GM12878 (cell line): ENCODE results near the gene ACAP2. TPM values are rescaled to one million over a fixed set of nuclear protein-coding genes. Genes with fewer than 3 reads are reported as not detected.

Source experiments
- ATAC-seq: fragments of 200-7000 bp; cut with Tn5 transposase; 3 replicates; pipeline ENCODE4 v1.9.1; 2020; ENCODE audit warnings: mild to moderate bottlenecking, moderate library complexity
- BruUV-seq: library from RNA; stranded (reverse); fragments of 400-500 nt; replicated peaks from 2 replicates; lab custom pipeline; 2021; lab: Mats Ljungman, UMichigan
- CTCF ChIA-PET: fragments of 300-600 bp; sonication (Branson Sonifier 250); formaldehyde crosslinking; extraction: SDS; loops from one replicate; lab custom pipeline; 2021; ENCODE audit warnings: inconsistent platforms; lab: Yijun Ruan, JAX
- POLR2A ChIA-PET: fragments of 350-600 bp; formaldehyde crosslinking; extraction: SDS; loops from one replicate; lab custom pipeline; 2021; ENCODE audit warnings: inconsistent platforms; lab: Charles Lee
- RAD21 ChIA-PET: fragments of 300-600 bp; sonication (Branson Sonifier 250); formaldehyde crosslinking; loops from one replicate; lab custom pipeline; 2023; ENCODE audit warnings: antibody characterized with exemption; ENCODE audit not compliant: unreplicated experiment; lab: Charles Lee
- SMC1A ChIA-PET: fragments of 300-600 bp; sonication (Branson Sonifier 250); formaldehyde crosslinking; loops from one replicate; lab custom pipeline; 2023; ENCODE audit not compliant: unreplicated experiment, uncharacterized antibody; lab: Charles Lee
- DNase-seq: peaks from one replicate; pipeline ENCODE4 v3.0.0-alpha.2; 2011; ENCODE audit warnings: low read depth, low spot score
- FAIRE-seq: peaks from 3 replicates; lab custom pipeline; 2011; peaks lifted over from hg19 to GRCh38; lab: Jason Lieb, UNC
- H2AFZ ChIP-seq: 2 replicates; pipeline ENCODE4 v1.6.0; 2011; ENCODE audit warnings: low read depth, low read length, control low read depth; ENCODE audit not compliant: control insufficient read depth
- H3K27ac ChIP-seq: 2 replicates; pipeline ENCODE4 v1.5.1; 2011; ENCODE audit warnings: control low read depth; ENCODE audit not compliant: control insufficient read depth, insufficient read depth
- H3K27me3 ChIP-seq, 2 experiments: replicated peaks in 1 of 2; 2 replicates each; pipeline versions ENCODE4 v1.6.0 to v1.6.1; 2011; ENCODE audit warnings: low read length in 1 of 2; ENCODE audit not compliant: control insufficient read depth in 2 of 2, insufficient read depth in 2 of 2
- H3K36me3 ChIP-seq, 2 experiments: 2 replicates each; pipeline ENCODE4 v1.5.1; 2011; ENCODE audit warnings: low read length in 1 of 2; ENCODE audit not compliant: control insufficient read depth in 2 of 2, insufficient read depth in 2 of 2
- H3K4me1 ChIP-seq: 2 replicates; pipeline ENCODE4 v1.6.1; 2011; ENCODE audit warnings: mild to moderate bottlenecking, low read length, moderate library complexity, mixed read lengths; ENCODE audit not compliant: control insufficient read depth, insufficient read depth
- H3K4me2 ChIP-seq: 2 replicates; pipeline ENCODE4 v1.6.0; 2011; ENCODE audit warnings: control low read depth; ENCODE audit not compliant: control insufficient read depth, insufficient read depth
- H3K4me3 ChIP-seq: fragments of 200-600 bp; sonication (generic); 2 replicates; pipeline ENCODE4 v1.5.1; 2016
- H3K79me2 ChIP-seq: 2 replicates; pipeline ENCODE4 v1.6.0; 2011; ENCODE audit warnings: low read length; ENCODE audit not compliant: control insufficient read depth, insufficient read depth
- H3K9ac ChIP-seq: 2 replicates; pipeline ENCODE4 v1.8.0; 2011; ENCODE audit warnings: low read length, control low read depth, mixed read lengths; ENCODE audit not compliant: control insufficient read depth, insufficient read depth
- H3K9me3 ChIP-seq: replicated peaks from 3 replicates; pipeline ENCODE4 v1.5.1; 2011; ENCODE audit warnings: mild to moderate bottlenecking, low read length; ENCODE audit not compliant: control insufficient read depth, insufficient read depth
- H4K20me1 ChIP-seq: 2 replicates; pipeline ENCODE4 v1.6.0; 2011; ENCODE audit not compliant: control insufficient read depth, insufficient read depth
- CBFB ChIP-seq: IDR thresholded peaks from 2 replicates; pipeline ENCODE4 v1.6.1; 2016; ENCODE audit warnings: antibody characterized with exemption, low read depth
- CBX3 ChIP-seq: fragments of 200-600 bp; sonication (generic); IDR thresholded peaks from 2 replicates; pipeline ENCODE4 v1.6.1; 2016; ENCODE audit warnings: low read depth, borderline replicate concordance
- EED ChIP-seq: sonication (generic); IDR thresholded peaks from 2 replicates; pipeline ENCODE4 v1.6.1; 2016; ENCODE audit warnings: antibody characterized with exemption, low read depth
- HCFC1 ChIP-seq: fragments of 150-350 bp; IDR thresholded peaks from 2 replicates; pipeline ENCODE4 v1.6.1; 2014; ENCODE audit warnings: low read length
- KDM1A ChIP-seq: fragments of 200-600 bp; sonication (generic); IDR thresholded peaks from 2 replicates; pipeline ENCODE4 v1.6.1; 2016; ENCODE audit warnings: borderline replicate concordance
- KLF5 ChIP-seq: fragments of 450-650 bp; IDR thresholded peaks from 2 replicates; pipeline ENCODE4 v1.6.1; 2014; ENCODE audit warnings: mild to moderate bottlenecking; ENCODE audit not compliant: partially characterized antibody
- NR2C2 ChIP-seq: IDR thresholded peaks from 2 replicates; pipeline ENCODE4 v1.6.1; 2011; ENCODE audit warnings: borderline replicate concordance, low read depth; ENCODE audit not compliant: control insufficient read depth, insufficient read length
- POU2F2 ChIP-seq: IDR thresholded peaks from 3 replicates; pipeline ENCODE4 v1.6.1; 2011; ENCODE audit warnings: low read depth, mild to moderate bottlenecking, low read length, borderline replicate concordance
- SMAD1 ChIP-seq: fragments of 450-650 bp; IDR thresholded peaks from 2 replicates; pipeline ENCODE4 v1.6.1; 2018; ENCODE audit warnings: mild to moderate bottlenecking, low read depth; ENCODE audit not compliant: partially characterized antibody
- SPI1 ChIP-seq: IDR thresholded peaks from 2 replicates; pipeline ENCODE4 v1.6.1; 2011; ENCODE audit warnings: low read depth, mild to moderate bottlenecking, low read length, moderate library complexity, borderline replicate concordance; ENCODE audit not compliant: insufficient read depth
- SREBF1 ChIP-seq: IDR thresholded peaks from 2 replicates; pipeline ENCODE4 v1.6.1; 2012; ENCODE audit warnings: mild to moderate bottlenecking, low read length
- YY1 ChIP-seq: IDR thresholded peaks from 2 replicates; pipeline ENCODE4 v1.6.1; 2011; ENCODE audit warnings: low read depth, mild to moderate bottlenecking, low read length
- WGBS: methylation state at CpG from one replicate; pipeline ENCODE4 v1.1.6; 2016; ENCODE audit warnings: low lambda C conversion rate; ENCODE audit not compliant: insufficient replicate concordance, insufficient coverage; ENCODE audit errors: missing lambda C conversion rate; 5-methylcytosine and 5-hydroxymethylcytosine counted together
- in situ Hi-C: fragments of 300-500 bp; cut with MboI; formaldehyde crosslinking; loops from 9 replicates; pipeline ENCODE4 v1.14.3; 2018; ENCODE audit warnings: mixed read lengths
- intact Hi-C: fragments of 100-400 bp; cut with micrococcal nuclease; formaldehyde crosslinking; loops from one replicate; pipeline ENCODE4 v1.14.2; 2022; ENCODE audit not compliant: unreplicated experiment
- polyA plus RNA-seq, 11 experiments: library from polyadenylated mRNA; depleted of rRNA in 4 of 11; unstranded in 6 of 11; stranded (reverse) in 5 of 11; fragments of >200 nt; fragmentation: Nextera tagmentation in 4 of 11; fragmentation: Illumina TruSeq in 1 of 11; extraction: Ambion mirVana in 4 of 11; extraction: Trizol in 1 of 11; gene quantifications; 1 replicate in 1 of 11; 2 replicates in 10 of 11; pipeline versions ENCODE4 v1.2.1 to v1.2.3, GENCODE V29; 2011 to 2016; ENCODE audit warnings: inconsistent platforms in 2 of 11, missing spikeins in 2 of 11, low read depth in 1 of 11
- total RNA-seq, 4 experiments: library from RNA; depleted of rRNA in 3 of 4; stranded (reverse); fragments of >200 nt in 3 of 4; fragmentation: Illumina TruSeq in 1 of 4; extraction: Trizol in 1 of 4; gene quantifications; 2 replicates each; pipeline versions ENCODE4 v1.2.1 to v1.2.3, GENCODE V29; 2013 to 2021
- TF ChIP-seq, protein P1 (sequence below): fragments of 450-650 bp; IDR thresholded peaks from 2 replicates; pipeline ENCODE4 v1.6.1; 2016; ENCODE audit warnings: mild to moderate bottlenecking
- TF ChIP-seq, protein P2 (sequence below): IDR thresholded peaks from 2 replicates; pipeline ENCODE4 v1.6.1; 2012; ENCODE audit warnings: low read depth, low read length, improper control_type of control experiment
- TF ChIP-seq, protein P3 (sequence below): fragments of 450-650 bp; IDR thresholded peaks from 2 replicates; pipeline ENCODE4 v1.6.1; 2017; ENCODE audit warnings: mild to moderate bottlenecking

The ACAP2 gene
- total and polyA plus RNA-seq, 10 of the 15 experiments (the other 5 are each of a cell fraction or from before 2014, with no cell fraction given), result 7.1 to 53.8 (median 35.7) TPM

DNA sequence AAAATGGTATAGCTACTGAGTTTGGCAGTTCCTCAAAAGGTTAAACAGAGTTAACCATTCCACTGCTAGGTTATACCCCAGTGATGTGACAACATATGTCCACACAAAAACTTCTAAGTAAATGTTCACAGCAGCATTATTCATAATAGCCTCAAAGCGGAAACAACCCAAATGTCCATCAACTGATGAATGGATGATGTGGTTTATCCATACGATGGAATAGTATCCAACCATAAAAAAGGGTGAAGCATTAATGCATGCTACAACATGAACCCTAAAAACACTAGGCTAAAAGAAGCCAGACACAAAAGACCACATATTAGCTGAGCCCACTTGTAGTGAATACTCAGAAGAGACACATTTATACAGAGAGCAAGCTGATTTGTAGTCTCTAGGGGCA lies 180.9 kb downstream of the ACAP2 start:
- in situ Hi-C loops (no loop called here), intact Hi-C loops (loop anchor here (2.0 to 10.0 kb wide), 2 partner anchors 589 to 927 kb away; partner anchors contain the start of gene LSG1)
- Histone ChIP-seq H3K27ac (no peak overlapping the region), H3K9me3 (no peaks in the 10 kb centered on the region), H3K36me3 (no peaks in the 10 kb centered on the region), H3K27me3 (no peaks in the 10 kb centered on the region), H3K4me3 (no peak overlapping the region), H3K79me2 (peaks cover 15% of the 10 kb centered on the region), H3K9ac (no peak overlapping the region), H2AFZ (no peak overlapping the region), H3K4me2 (no peak overlapping the region), H3K4me1 (peaks cover 21% of the 10 kb centered on the region), H4K20me1 (no peaks in the 10 kb centered on the region)
- FAIRE-seq (no peak), DNase-seq (no peak), ATAC-seq (no peak)
- RAD21 ChIA-PET, result interaction anchor here (0.8 to 5.2 kb wide), 6 partner anchors 9 to 579 kb away, joined by 3 to 41 read pairs (median 6); partner anchors contain the start of genes FAM43A and XXYLT1
- BruUV-seq, result no TSS peak
- no peak for TF ChIP-seq CBFB
- TF ChIP-seq YY1, result no peak
- TF ChIP-seq, protein P1, sequence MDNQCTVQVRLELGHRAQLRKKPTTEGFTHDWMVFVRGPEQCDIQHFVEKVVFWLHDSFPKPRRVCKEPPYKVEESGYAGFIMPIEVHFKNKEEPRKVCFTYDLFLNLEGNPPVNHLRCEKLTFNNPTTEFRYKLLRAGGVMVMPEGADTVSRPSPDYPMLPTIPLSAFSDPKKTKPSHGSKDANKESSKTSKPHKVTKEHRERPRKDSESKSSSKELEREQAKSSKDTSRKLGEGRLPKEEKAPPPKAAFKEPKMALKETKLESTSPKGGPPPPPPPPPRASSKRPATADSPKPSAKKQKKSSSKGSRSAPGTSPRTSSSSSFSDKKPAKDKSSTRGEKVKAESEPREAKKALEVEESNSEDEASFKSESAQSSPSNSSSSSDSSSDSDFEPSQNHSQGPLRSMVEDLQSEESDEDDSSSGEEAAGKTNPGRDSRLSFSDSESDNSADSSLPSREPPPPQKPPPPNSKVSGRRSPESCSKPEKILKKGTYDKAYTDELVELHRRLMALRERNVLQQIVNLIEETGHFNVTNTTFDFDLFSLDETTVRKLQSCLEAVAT, result no peak
- no peak for TF ChIP-seq KLF5
- no peak for TF ChIP-seq KDM1A
- no peak for TF ChIP-seq HCFC1
- no peak for TF ChIP-seq SMAD1
- TF ChIP-seq CBX3, result no peak
- no peak for TF ChIP-seq POU2F2
- TF ChIP-seq SPI1, result no peak
- TF ChIP-seq EED, result no peak
- TF ChIP-seq, protein P2, sequence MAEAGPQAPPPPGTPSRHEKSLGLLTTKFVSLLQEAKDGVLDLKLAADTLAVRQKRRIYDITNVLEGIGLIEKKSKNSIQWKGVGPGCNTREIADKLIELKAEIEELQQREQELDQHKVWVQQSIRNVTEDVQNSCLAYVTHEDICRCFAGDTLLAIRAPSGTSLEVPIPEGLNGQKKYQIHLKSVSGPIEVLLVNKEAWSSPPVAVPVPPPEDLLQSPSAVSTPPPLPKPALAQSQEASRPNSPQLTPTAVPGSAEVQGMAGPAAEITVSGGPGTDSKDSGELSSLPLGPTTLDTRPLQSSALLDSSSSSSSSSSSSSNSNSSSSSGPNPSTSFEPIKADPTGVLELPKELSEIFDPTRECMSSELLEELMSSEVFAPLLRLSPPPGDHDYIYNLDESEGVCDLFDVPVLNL, result no peak
- TF ChIP-seq, protein P3, sequence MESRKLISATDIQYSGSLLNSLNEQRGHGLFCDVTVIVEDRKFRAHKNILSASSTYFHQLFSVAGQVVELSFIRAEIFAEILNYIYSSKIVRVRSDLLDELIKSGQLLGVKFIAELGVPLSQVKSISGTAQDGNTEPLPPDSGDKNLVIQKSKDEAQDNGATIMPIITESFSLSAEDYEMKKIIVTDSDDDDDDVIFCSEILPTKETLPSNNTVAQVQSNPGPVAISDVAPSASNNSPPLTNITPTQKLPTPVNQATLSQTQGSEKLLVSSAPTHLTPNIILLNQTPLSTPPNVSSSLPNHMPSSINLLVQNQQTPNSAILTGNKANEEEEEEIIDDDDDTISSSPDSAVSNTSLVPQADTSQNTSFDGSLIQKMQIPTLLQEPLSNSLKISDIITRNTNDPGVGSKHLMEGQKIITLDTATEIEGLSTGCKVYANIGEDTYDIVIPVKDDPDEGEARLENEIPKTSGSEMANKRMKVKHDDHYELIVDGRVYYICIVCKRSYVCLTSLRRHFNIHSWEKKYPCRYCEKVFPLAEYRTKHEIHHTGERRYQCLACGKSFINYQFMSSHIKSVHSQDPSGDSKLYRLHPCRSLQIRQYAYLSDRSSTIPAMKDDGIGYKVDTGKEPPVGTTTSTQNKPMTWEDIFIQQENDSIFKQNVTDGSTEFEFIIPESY, result no peak
- TF ChIP-seq NR2C2, result no peak
- no peak for TF ChIP-seq SREBF1
- WGBS, result 77% methylated on average over 2 of the region's 2 CpGs
- SMC1A ChIA-PET, result interaction anchor here (0.9 to 3.6 kb wide), 7 partner anchors 9 to 590 kb away, joined by 3 to 34 read pairs (median 6); partner anchors contain the start of genes LSG1 and XXYLT1
- POLR2A ChIA-PET, result interaction anchor here (1.1 to 1.8 kb wide), 2 partner anchors 9 to 575 kb away, joined by 3 to 7 read pairs; partner anchors contain the start of gene XXYLT1
- CTCF ChIA-PET, result interaction anchor here (1.0 to 3.9 kb wide), 9 partner anchors 9 to 594 kb away, joined by 3 to 47 read pairs (median 6); partner anchors contain the start of genes LSG1 and XXYLT1
